Frontal cortex (tissue), 4 donors: ENCODE results near the gene SLC27A3. TPM values are rescaled to one million over a fixed set of nuclear protein-coding genes. Genes with fewer than 3 reads are reported as not detected.
"Not testable (repeated sequence)": the region's sequence is repeated elsewhere in the genome, so short reads cannot be mapped to it uniquely, and the experiment has no call there.

Source experiments
- DNase-seq, 2 donors: peaks; one replicate each; pipeline ENCODE4 v3.0.0; 2012; ENCODE audit warnings: low spot score in 2 of 2
- FAIRE-seq: peaks from 2 replicates; lab custom pipeline; 2012; peaks lifted over from hg19 to GRCh38; lab: Jason Lieb, UNC
- total RNA-seq: library from RNA; depleted of rRNA; stranded (reverse); fragments of >200 nt; gene quantifications from one replicate; pipeline ENCODE4 v1.2.3, GENCODE V29; 2014
- donor health status: control.
- donor health status: control.
- donor health status: control.

Gene SLC27A3
- total RNA-seq, 1 donor from 2014 or later = 14.7 TPM

DNA sequence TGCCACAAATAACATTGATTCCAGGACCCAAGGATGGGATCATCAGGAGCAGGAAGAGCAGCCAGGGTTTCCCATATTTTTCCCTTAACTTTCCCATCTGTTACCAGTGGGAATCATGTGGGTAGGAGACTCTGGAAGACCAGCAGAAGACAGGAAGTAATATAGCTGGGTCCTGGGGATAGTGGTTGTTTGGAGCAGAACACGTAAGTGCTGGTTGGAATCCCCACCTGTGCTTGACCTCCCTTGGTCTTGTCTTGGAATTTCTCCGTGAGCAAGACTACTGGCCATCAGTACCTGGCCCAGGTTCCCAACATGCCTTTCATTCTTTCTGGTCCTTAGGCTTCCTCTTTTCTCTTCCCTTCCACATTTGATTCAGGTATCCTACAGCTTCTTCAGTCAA, 20.9 kb upstream of the SLC27A3 start:
- DNase-seq (no peak), FAIRE-seq (no peak)

DNA sequence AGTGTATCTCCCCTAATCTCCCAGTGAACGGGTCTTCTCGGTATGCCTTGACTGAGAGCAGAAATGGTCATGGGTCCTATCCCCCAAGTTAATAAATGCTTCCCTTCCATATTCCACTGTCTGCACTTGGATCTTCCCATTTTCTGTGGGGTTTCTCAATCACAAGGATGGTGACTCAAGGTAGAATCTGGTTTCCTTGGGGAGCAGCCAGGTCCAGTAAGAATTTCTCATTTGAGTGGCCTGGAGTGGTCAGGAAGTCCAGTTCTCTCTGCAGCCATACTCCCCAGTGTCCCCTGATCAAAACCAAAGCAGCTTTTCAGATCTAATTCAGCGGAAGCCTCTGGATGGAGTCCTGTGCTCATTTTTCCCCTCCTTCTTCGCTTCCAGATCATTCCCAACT, 14.8 kb upstream of the SLC27A3 start:
- no peak for DNase-seq
- FAIRE-seq = no peak

DNA sequence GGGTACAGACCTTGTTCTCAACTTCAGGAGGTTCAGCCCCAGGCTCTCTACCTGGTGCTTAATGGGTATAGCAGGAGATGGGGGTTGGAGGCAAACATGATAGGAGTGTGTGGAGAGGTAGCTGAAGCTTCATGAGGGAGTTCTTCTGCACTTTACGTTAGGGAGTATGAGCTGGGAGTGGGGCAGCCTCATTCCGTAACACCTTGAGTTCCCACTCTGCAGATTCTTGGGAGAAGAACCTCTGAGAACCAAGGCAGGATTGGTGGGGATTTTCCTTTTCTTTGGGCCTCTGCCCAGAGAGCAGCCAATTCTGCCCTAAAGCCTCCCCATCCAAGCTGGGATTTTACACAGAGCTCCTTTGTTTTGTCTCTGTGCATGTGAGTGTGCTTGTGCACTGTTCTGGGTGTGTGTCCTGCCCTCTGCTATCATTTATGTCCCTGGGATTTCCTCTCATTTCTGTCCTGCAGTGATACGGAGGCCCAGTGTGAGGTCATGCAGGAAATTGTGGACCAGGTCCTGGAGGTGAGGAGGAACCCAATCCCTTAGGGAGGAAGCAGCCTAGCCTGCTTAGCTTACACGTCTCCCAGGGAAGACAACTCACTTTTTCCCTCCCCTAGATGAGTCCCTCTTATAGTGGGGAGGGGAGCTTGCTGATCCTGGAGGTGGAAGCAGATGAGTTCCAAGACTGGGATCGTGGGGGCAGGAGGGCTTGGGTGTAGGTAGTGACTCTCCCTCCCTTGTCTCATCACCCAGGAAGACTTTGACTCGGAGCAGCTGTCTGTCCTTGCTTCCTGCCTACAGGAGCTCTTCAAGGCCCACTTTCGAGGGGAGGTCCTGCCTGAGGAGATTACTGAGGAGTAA, 11.6 kb upstream of the SLC27A3 start:
- no peak for FAIRE-seq
- DNase-seq = no peak

DNA sequence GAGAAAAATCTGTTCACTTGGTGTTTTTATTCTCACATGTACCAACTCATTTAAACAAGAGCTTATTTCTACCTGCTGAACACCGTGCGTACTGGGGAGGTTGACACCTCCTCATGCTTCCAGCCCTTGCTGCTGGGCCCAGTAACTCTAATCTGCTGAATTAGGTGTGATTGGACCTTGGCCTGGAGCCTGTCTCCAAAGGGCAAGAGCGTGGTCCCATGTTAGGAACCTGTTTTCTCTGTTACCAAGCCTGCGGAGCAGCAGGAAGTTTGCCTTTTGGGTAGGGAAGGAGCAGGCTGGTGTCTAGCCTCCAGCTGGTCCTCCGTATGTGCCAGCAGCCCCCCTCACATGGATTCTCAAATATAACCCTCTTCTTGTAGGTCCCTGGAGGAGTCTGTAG, 10.9 kb upstream of the SLC27A3 start:
- DNase-seq (no peak), FAIRE-seq (no peak)

DNA sequence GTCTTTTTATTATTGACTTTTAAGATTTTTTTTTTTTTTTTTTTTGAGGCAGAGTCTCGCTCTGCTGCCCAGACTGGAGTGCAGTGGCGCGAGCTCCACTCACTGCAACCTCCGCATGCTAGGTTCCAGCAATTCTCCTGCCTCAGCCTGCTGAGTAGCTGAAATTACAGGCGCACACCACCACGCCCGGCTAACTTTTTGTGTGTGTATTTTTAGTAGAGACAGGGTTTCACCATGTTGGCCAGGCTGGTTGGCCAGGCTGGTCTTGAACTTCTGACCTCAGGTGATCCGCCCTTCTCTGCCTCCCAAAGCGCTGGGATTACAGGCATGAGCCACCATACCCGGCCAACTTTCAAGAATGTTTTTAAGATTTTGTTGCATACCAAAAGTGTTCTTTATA, 8.5 kb upstream of the SLC27A3 start:
- DNase-seq, FAIRE-seq: not testable (repeated sequence)

DNA sequence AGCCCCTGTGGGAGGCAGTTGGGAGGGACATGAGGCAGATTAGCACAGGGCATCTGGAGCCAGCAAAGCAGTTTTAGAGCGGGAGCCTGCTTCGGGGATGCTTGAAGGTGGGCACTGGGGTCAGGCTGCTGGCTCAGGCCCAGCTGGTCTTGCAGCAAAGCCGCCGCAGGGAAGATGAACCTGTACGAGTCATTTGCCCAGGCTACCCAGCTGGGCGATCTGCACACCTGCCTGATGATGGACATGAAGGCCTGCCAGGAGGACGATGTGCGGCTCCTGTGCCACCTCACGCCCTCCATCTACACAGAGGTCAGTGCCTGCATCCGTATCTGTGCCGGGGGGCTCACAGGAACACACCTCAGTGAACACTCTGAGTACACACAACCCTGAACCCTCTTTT, 7.7 kb upstream of the SLC27A3 start:
- FAIRE-seq (no peak), DNase-seq (no peak)

DNA sequence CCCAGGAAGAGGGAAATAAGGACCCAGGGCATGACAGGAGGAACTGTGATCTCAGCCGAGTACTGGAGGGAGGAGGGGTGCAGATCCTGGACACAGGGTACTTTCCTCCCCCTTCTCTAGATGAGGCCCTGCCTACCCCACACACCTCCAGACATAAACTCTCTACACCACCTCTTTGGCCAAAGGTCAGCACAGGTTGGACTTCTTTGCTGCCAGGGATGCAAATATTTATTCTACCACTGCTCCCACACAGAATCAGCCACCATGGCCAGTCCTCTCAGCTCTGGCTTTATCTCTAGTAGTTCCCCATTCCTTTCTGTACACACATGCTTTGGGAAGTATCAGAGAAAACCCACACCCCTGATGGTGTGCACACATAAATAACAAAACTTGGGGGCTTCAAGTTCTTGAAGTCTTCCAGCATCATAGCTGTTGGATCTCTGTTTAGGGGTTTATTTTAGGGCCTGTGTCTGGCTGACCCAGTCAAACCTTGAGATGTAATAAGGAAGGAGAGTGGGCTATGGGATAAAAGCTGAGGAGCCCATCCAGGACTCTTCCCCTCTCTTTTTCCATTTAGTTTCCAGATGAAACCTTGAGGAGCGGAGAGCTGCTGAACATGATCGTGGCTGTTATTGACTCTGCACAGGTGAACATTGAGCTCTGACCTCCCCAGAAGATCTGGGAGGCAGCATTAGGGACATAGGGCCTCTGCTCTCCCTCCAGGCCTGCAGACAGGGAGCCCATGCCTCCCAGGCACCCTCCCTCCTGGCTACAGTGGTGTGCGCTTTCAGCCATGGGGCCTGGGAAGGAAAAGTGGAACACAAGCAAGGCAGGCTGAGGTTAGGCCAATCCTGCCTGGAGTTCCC, 6.7 kb upstream of the SLC27A3 start:
- no peak for DNase-seq
- no peak for FAIRE-seq

DNA sequence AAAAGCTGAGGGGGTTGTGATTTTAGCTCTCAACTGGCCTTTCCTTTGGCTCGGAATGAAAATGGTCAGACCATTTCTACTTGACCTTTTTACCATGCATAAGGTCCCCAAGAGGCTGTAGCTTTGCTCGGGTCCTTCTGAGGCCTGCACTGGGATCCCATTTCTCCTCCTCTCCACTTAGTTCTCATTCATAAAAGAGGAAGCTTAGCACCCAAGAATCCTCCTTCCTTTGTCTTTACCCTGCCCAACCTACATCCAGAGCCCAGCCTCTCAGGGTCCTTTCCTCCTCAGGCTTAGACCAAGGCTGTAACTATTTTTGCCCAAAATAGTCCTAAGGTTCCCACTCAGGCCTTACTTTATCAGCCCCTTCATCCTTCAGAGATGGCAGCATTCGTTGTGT, 6.0 kb upstream of the SLC27A3 start:
- FAIRE-seq = no peak

DNA sequence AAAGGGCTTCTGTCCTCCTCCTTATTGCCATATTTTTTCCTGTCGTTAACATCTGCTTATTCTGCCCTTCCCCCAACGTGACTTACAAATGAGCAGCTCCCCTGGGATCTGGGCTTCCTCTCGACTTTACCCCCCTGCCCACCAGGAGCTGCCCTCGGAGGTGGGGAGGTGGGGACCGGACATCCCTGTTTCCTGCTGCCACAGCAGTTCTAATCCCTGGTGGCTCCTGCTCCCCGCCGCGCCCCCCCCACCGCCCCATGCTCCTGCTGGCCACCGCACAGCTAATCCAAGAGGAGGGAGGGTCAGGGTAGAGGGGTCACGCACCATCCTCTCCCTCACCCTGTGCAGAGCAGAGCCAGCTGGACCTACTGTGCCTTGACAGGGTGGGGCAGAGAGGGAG, 4.4 kb upstream of the SLC27A3 start:
- DNase-seq = no peak
- FAIRE-seq = no peak

More for the DNA sequence above, 6.0 kb upstream of the SLC27A3 start:
- no peak for DNase-seq

DNA sequence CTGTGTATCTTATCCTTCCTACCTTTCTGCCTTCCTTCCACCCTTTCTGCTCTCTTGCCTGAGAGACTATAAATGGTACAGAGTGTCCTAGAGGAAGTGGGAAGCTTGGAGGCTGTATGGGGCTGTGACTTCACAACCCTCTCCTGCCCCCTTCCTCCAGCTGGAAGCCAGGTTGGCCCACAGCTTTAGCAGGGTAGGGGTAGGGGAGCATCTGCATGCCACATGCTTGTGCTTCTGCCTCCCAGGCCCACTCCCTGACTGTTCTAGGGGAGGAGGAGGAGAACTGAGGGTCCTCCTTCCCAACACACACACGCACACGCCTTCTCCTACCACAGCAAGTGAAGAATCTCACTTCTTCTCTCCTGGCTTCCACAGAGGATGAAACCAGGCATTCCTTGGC, 3.9 kb upstream of the SLC27A3 start:
- FAIRE-seq = no peak
- no peak for DNase-seq

DNA sequence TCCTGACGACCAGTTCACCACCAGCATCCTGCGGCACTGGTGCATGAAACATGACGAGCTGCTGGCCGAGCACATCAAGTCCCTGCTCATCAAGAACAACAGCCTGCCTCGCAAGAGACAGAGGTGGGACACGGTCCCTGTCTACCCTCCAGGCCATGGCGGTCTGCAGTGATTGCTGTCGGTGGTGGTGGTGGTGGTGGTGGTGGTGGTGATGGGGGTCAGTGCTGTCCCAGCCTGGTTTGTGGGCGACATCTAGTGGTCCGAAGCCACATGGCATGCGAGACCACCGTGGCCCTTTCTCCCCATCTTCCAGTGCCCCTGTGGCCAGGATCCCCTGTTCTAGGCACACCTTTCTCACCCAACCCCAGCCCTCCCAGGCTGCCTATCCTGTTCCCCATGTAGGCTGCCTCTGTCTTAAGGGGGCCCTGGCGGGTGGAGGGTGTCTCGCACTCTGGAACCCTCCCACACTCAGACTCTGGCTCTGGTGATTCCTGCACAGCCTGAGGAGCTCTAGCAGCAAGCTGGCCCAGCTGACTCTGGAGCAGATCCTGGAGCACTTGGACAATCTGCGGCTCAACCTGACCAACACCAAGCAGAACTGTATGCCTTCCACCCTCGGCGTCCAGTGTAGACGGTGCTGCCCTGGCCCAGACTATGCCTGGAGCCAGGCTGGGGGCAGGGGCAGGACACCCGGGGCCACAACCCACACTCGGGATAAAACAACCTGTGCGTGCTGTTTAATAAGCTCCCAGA, 3.2 kb upstream of the SLC27A3 start:
- no peak for FAIRE-seq
- no peak for DNase-seq

DNA sequence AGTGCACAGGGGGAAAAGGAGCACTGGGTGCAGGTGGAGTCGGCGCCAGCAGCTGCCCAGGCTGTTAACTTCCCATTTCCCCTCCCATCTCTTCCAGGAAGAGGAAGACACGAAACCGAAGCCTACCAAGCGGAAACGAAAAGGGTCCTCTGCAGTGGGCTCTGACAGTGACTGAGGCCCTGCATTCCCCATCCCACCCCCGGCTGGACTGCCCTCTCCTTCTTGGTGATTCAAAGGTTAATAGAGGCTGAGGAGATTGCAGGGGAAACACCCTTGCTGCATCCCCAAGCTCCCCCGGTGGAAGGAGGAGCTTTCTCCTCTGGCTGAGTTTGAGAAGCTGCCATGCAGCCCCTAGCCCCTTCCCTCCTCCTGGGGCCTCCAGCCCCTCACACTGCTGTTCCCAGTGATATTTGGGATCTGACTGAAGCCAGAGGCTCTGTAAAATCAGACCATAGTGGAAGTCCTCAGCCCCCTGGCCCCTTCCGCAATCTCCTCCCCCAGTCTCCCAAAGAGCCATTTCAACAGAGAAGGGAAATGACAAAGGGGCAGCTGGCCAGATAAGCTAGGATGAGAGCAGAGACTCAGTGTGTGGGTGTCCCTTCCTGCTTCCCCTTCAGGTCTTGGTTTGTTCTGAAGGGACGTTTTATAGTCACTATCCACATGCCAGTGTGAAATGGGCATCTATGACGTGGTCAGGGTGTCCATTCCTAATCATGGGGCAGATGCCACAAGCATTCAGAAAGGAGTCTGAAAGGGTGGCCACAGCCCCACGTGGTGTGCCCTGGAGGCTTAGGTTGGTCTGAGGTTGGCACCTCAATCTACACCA, 1.9 kb upstream of the SLC27A3 start:
- DNase-seq = no peak
- no peak for FAIRE-seq

DNA sequence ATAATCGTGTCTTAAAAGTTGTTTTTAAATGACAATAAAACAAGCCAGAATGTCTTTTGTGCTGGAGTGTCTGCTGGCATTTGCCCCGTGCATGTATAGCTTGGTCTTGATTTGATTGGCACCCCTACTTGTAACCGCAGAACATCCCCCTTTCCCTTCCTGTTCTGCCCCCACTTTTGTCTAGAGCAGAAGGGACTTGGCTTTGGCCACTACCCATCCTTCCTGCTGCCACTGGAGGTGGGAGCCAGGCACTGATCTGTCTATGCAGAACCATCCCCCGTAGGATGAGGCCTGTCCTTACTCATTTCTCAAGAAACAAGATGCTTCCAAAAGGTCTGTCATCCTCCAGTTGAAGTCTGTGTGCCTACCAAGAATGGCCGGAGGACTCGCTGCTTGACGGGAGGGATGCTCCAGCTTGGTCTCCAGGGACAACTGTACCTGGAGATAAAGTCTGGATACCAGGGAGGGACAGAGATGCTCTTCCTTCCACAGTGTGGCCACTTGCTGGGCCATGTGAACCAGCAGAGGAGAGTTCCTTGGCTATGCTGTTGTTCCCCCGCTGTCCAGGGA, 1.1 kb upstream of the SLC27A3 start:
- DNase-seq (no peak), FAIRE-seq (no peak)

DNA sequence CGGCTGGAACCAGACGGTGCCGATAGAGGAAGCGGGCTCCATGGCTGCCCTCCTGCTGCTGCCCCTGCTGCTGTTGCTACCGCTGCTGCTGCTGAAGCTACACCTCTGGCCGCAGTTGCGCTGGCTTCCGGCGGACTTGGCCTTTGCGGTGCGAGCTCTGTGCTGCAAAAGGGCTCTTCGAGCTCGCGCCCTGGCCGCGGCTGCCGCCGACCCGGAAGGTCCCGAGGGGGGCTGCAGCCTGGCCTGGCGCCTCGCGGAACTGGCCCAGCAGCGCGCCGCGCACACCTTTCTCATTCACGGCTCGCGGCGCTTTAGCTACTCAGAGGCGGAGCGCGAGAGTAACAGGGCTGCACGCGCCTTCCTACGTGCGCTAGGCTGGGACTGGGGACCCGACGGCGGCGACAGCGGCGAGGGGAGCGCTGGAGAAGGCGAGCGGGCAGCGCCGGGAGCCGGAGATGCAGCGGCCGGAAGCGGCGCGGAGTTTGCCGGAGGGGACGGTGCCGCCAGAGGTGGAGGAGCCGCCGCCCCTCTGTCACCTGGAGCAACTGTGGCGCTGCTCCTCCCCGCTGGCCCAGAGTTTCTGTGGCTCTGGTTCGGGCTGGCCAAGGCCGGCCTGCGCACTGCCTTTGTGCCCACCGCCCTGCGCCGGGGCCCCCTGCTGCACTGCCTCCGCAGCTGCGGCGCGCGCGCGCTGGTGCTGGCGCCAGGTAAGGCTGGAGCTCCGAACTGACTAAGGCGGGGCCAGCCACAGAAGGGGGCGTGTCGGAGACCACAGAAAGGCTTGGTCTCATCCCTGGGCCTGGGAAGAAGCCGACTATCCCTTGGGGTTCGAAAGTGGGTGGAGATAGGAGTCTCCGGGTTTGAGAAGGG, 486 bp downstream of the SLC27A3 start:
- DNase-seq (no peak), FAIRE-seq (no peak)

DNA sequence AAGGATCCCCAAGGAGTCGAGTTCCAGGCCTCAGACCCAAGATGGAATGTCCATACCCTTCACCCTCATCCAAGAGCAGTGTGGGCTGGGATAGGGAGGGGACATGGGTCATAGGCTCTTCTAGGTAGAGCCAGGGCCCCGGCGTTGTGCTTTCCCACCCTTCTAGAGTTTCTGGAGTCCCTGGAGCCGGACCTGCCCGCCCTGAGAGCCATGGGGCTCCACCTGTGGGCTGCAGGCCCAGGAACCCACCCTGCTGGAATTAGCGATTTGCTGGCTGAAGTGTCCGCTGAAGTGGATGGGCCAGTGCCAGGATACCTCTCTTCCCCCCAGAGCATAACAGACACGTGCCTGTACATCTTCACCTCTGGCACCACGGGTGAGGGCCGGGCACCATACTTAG, 1.1 kb downstream of the SLC27A3 start:
- no peak for DNase-seq
- FAIRE-seq = no peak

DNA sequence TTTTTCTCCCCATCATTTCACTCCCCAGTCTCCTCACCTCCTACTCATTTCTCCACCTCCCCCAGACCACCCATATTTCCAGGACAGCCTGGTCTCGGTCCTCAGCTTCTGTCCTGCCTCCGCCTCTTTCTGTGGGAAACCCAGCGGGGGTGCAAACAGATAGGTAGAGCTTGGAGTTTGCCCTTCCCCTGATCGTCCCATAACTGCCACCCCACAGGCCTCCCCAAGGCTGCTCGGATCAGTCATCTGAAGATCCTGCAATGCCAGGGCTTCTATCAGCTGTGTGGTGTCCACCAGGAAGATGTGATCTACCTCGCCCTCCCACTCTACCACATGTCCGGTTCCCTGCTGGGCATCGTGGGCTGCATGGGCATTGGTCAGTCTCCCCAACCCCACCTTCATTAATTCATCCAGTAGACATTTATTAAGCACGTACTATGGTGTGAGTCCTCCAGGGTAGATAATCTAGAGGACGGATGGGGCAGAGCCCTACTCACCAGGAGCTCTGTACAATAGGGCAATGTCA, 1.7 kb downstream of the SLC27A3 start:
- DNase-seq (peak in 1 of 2 donors; percentile 18), FAIRE-seq (no peak)

DNA sequence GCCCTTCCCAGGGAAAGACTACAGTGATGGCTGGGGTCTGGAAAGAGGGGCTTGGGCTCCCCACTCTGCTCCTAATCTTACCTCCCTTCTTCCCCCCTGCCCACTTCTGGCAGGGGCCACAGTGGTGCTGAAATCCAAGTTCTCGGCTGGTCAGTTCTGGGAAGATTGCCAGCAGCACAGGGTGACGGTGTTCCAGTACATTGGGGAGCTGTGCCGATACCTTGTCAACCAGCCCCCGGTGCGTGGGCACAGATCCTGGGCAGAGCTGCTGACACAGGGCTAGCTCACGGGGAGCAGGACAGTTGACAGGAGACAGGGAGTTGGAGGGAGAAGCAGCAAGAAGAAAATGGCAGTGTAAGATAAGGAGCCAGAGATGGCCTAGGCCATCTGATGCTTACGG, 2.4 kb downstream of the SLC27A3 start:
- FAIRE-seq = no peak

More for the DNA sequence above, 2.4 kb downstream of the SLC27A3 start:
- peak in 1 of 2 donors; percentile 41 for DNase-seq
